Muscle of arm (tissue), 14 donors: ENCODE results near the gene TAF1. TPM values are rescaled to one million over a fixed set of nuclear protein-coding genes. Genes with fewer than 3 reads are reported as not detected.
"Not testable (repeated sequence)": the region's sequence is repeated elsewhere in the genome, so short reads cannot be mapped to it uniquely, and the experiment has no call there.

Source experiments
- DNase-seq: peaks from one replicate; pipeline ENCODE4 v3.0.0-alpha.2; 2013
- long read RNA-seq, 11 donors: transcript quantifications; one replicate each; lab custom pipeline, GENCODE V29; 2026
- polyA plus RNA-seq, 12 donors: library from polyadenylated mRNA; unstranded; fragments of 120-200 nt; gene quantifications; one replicate each; pipeline ENCODE4 v1.2.1, GENCODE V29; 2013; ENCODE audit not compliant: insufficient read length in 12 of 12

The TAF1 gene, protein sequence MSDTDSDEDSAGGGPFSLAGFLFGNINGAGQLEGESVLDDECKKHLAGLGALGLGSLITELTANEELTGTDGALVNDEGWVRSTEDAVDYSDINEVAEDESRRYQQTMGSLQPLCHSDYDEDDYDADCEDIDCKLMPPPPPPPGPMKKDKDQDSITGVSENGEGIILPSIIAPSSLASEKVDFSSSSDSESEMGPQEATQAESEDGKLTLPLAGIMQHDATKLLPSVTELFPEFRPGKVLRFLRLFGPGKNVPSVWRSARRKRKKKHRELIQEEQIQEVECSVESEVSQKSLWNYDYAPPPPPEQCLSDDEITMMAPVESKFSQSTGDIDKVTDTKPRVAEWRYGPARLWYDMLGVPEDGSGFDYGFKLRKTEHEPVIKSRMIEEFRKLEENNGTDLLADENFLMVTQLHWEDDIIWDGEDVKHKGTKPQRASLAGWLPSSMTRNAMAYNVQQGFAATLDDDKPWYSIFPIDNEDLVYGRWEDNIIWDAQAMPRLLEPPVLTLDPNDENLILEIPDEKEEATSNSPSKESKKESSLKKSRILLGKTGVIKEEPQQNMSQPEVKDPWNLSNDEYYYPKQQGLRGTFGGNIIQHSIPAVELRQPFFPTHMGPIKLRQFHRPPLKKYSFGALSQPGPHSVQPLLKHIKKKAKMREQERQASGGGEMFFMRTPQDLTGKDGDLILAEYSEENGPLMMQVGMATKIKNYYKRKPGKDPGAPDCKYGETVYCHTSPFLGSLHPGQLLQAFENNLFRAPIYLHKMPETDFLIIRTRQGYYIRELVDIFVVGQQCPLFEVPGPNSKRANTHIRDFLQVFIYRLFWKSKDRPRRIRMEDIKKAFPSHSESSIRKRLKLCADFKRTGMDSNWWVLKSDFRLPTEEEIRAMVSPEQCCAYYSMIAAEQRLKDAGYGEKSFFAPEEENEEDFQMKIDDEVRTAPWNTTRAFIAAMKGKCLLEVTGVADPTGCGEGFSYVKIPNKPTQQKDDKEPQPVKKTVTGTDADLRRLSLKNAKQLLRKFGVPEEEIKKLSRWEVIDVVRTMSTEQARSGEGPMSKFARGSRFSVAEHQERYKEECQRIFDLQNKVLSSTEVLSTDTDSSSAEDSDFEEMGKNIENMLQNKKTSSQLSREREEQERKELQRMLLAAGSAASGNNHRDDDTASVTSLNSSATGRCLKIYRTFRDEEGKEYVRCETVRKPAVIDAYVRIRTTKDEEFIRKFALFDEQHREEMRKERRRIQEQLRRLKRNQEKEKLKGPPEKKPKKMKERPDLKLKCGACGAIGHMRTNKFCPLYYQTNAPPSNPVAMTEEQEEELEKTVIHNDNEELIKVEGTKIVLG (N-terminal part only)
- 10 to 100 TPM in 11 of 12 donors, not detected in 1; 20.4 to 48.9 (median 27.8) TPM for polyA plus RNA-seq
- long read RNA-seq, donor 1, result 0 reads
- long read RNA-seq, donor 2, full-length matches to known transcripts, result 1 of 1 reads
- long read RNA-seq, donor 2, partial matches to known transcripts, result 0 of 1 reads
- long read RNA-seq, donor 2, other reads (novel, unspliced or antisense), result 0 of 1 reads
- long read RNA-seq, donor 3, result 0 reads
- long read RNA-seq, donor 4, result 0 reads
- long read RNA-seq, donor 5, partial matches to known transcripts, result 6 of 8 reads
- long read RNA-seq, donor 5, other reads (novel, unspliced or antisense), result 0 of 8 reads
- long read RNA-seq, donor 6, partial matches to known transcripts, result 17 of 18 reads
- long read RNA-seq, donor 6, other reads (novel, unspliced or antisense), result 0 of 18 reads
- long read RNA-seq, donor 7, partial matches to known transcripts, result 0 of 1 reads
- long read RNA-seq, donor 7, other reads (novel, unspliced or antisense), result 0 of 1 reads
- long read RNA-seq, donor 8, partial matches to known transcripts, result 5 of 5 reads
- long read RNA-seq, donor 8, other reads (novel, unspliced or antisense), result 0 of 5 reads
- long read RNA-seq, donor 9, result 0 reads
- long read RNA-seq, donor 10, result 0 reads
- long read RNA-seq, donor 11, result 0 reads

GRCh38 chrX:71365875-71366673 lies at the start of gene TAF1:
Gene TAF1 (plus strand): TSS chrX:71366357. CDS start chrX:71366375, 18 bp downstream.
- peak; percentile 92 for DNase-seq

DNA sequence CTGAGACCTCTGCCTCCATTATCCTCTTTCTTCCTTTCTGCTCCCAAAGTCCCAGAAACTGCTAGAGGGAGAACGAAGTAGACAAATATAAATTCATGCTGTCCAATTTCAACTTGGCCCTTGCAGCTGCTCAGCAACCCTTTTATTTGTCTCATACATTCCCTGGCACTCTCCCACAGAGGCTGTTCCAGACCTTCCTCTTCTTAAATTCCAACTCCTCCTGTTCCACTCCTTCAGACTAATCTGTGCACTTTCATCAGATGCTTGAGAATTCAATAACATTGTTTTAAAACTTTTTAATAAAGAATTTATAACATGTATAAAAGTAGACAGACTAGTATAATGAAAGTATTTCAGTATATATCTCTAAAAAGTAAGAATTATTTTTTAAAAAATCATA lies 49.2 kb upstream of the TAF1 start:
- not testable (repeated sequence) for DNase-seq

DNA sequence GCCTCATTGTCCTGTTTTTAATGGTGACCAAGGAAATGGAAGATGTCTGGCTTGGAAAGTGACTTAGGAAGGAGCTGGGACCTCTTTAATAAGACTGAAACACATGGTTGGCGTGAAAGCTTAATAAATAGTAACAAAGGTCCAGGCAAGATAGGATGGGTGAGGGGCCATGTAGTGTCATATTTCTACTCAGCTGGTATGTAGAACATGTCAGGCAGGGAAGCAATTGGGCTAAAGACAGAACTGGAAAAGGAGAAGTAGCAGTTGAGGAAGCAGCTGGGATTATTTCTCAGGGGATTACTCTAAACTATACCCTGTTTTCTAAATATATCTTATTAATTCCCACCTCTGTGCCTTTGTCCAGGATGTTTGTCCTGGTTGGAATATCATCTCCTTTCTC lies 46.0 kb upstream of the TAF1 start:
- no peak for DNase-seq

GRCh38 chrX:71321731-71322130 lies 44.4 kb upstream of the TAF1 start:
- no peak for DNase-seq

DNA sequence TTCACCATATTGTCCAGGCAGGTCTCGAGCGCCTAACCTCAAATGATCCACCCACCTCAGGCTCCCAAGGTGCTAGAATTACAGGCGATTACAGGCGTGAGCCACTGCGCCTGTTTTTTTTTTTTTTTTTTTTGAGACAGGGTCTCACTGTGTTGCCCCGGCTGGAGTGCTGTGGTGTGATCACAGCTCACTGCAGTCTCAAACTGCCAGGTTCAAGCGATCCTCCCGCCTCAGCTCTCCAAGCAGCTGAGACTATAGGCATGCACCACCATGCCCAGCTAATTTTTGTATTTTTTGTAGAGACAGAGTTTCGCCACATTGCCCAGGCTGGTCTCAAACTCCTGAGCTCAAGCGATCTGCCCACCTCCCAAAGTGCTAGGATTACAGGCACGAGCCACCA lies 41.7 kb upstream of the TAF1 start:
- not testable (repeated sequence) for DNase-seq

- DNase-seq, result no peak
These were observed 39.8 kb upstream of the TAF1 start for GRCh38 chrX:71326394-71326793.

DNA sequence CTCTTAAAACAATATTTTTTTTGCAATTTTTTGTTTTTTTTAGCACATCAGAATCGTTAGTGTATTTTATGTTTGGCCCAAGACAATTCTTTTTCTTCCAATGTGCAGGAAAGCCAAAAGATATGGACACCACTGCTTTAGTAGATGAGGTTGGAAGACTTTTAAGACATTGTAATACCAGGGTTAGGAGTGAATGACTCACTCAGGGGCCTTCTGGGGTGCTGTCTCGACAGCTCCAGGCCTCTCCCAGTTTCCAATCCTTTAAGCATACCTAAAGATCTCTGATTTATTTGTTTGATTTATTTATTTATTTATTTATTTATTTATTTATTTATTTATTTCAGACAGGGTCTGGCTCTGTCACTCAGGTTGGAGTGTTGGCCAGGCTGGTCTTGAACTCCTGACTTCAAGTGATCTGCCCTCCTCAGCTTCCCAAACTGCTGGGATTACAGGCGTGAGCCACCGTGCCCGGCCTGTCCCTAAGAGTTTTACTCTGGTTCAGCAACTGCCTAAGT lies 16.9 kb upstream of the TAF1 start:
- DNase-seq, result not testable (repeated sequence)

GRCh38 chrX:71349867-71350266 lies 16.3 kb upstream of the TAF1 start:
- DNase-seq, result not testable (repeated sequence)

GRCh38 chrX:71352439-71352838 lies 13.7 kb upstream of the TAF1 start:
- DNase-seq, result not testable (repeated sequence)

DNA sequence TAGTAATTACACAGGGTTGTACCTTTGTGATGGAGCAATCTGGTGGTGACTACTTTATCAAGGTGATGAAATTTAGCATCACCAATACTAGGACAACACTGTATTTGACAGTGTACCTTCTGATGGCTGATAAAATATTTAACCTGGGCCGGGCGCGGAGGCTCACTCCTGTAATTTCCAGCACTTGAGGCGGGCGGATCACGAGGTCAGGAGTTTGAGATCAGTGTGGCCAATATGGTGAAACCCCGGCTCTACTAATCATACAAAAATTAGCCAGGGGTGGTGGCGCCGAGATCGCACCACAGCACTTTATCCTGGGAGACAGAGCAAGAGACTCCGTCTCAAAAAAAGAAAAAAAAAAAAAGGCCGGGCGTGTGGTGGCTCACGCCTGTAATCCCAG lies 1.9 kb upstream of the TAF1 start:
- no peak for DNase-seq

DNA sequence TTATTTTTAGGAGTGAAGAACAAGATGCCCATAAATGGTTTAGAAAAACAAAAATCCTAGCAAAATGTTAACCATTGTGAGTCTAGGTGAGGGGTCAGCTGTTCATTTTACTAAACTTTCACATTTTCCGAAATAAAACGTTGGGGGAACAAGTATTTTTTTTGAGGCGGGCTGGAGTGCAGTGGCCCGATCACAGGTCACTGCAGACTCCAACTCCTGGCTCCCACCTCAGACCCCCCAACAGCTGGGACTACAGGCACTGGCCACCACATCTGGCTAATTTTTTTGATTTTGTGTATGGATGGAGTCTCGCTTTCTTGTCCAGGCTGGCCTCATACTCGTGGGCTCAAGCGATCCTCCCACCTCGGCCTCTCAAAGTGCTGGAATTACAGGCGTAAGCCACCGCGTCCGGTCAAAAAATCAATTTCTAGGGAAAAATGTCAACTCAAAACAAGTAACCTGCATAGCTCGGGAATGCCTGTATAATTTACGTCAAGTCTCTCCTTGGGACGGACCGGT lies 742 bp upstream of the TAF1 start:
- no peak for DNase-seq

- DNase-seq, result peak; percentile 16
These were observed 608 bp downstream of the TAF1 start for GRCh38 chrX:71366674-71367256.

GRCh38 chrX:71367396-71367795 lies 1.2 kb downstream of the TAF1 start:
- no peak for DNase-seq

- DNase-seq, result no peak
These were observed 6.2 kb downstream of the TAF1 start for GRCh38 chrX:71372388-71372787.

DNA sequence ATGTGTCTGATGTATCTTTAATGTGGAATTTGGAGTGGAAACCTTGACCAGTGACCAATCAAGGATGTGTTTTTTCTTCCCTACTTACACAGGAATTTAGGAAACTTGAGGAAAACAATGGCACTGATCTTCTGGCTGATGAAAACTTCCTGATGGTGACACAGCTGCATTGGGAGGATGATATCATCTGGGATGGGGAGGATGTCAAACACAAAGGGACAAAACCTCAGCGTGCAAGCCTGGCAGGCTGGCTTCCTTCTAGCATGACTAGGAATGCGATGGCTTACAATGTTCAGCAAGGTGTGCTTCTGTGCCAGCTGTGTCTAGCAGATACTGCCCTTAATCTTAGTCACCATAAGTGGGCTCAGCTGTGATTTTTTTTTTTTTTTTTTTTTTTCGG lies 12.6 kb downstream of the TAF1 start:
- no peak for DNase-seq

DNA sequence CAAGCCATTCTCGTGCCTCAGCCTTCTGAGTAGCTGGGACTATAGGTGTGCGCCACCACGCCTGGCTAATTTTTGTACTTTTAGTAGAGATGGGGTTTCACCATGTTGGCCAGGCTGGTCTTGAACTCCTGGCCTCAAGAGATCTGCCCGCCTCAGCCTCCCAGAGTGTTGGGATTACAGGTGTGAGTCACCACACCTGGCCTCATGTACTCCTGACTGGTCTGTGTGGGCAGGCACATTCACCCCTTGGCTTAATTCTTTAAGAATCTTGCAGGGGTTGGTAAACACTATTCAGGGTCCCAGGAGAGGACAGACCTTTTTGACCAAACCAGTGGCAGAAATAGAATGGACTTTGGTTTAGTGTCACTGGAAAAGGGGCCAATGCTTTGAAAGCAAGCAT lies 25.6 kb downstream of the TAF1 start:
- DNase-seq, result not testable (repeated sequence)

DNA sequence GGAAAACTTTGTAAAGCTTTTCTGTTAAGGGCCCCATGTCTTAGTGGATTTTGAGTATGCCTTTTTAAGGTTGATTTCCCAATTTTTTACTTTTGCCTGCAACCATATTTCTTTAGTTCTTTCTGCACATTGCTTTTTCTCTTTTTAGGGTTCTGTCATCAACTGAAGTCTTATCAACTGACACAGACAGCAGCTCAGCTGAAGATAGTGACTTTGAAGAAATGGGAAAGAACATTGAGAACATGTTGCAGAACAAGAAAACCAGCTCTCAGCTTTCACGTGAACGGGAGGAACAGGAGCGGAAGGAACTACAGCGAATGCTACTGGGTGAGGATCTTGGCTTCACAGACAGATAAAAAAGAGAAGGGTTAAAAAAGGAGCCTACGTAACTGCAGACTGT lies 27.8 kb downstream of the TAF1 start:
- no peak for DNase-seq

DNA sequence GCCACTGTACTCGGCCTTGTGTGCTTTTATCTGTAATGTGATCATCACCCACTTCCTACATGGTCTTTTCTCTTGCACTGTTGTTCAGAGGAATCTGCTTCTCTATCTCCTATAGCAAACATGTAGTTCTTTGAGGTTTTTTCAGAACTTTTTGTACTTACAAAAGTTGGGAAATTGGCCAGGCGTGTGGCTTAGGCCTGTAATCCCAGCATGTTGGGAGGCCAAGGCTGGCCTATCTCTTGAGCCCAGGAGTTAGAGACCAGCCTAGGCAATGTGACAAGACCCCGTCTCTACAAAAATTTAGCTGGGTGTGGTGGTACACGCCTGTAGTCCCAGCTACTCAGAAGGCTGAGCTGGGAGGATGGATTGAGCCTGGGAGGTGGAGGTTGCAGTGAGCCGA lies 30.4 kb downstream of the TAF1 start:
- DNase-seq, result no peak

GRCh38 chrX:71400710-71401109 lies 34.6 kb downstream of the TAF1 start:
- no peak for DNase-seq
